Liver (tissue), 9 donors: Measurements from ENCODE around the gene SOX4. TPM values are rescaled to one million over a fixed set of nuclear protein-coding genes. Genes with fewer than 3 reads are reported as not detected.

Source experiments
- DNase-seq: peaks from one replicate; pipeline ENCODE4 v3.0.0-alpha.2; 2017; ENCODE audit warnings: low spot score
- H3K27ac ChIP-seq, 2 donors: one replicate each; pipeline ENCODE4 v1.7.0; 2013; ENCODE audit warnings: inconsistent platforms in 2 of 2, low read length in 2 of 2, control low read depth in 1 of 2, low read depth in 1 of 2, mild to moderate bottlenecking in 1 of 2
- H3K27me3 ChIP-seq, 4 donors: one replicate each; pipeline versions ENCODE4 v1.6.1 to v1.7.0; 2013; ENCODE audit warnings: low read length in 3 of 4, inconsistent platforms in 1 of 4, mild to moderate bottlenecking in 1 of 4, moderate library complexity in 1 of 4; ENCODE audit not compliant: control insufficient read depth in 4 of 4, insufficient read depth in 4 of 4
- H3K36me3 ChIP-seq, 4 donors: one replicate each; pipeline versions ENCODE4 v1.6.1 to v1.7.0; 2013; ENCODE audit warnings: low read length in 3 of 4, mild to moderate bottlenecking in 3 of 4, low read depth in 1 of 4, moderate library complexity in 1 of 4; ENCODE audit not compliant: control insufficient read depth in 4 of 4, insufficient read depth in 3 of 4
- H3K4me1 ChIP-seq, 4 donors: one replicate each; pipeline versions ENCODE4 v1.6.1 to v1.7.0; 2013; ENCODE audit warnings: low read length in 3 of 4, mild to moderate bottlenecking in 3 of 4, moderate library complexity in 1 of 4; ENCODE audit not compliant: control insufficient read depth in 4 of 4, insufficient read depth in 4 of 4
- H3K4me3 ChIP-seq, 3 donors: one replicate each; pipeline versions ENCODE4 v1.6.1 to v1.7.0; 2013; ENCODE audit warnings: low read length in 3 of 3, control low read depth in 1 of 3, low read depth in 1 of 3, mild to moderate bottlenecking in 1 of 3
- H3K9ac ChIP-seq, 2 donors: one replicate each; pipeline ENCODE4 v1.7.0; 2013; ENCODE audit warnings: low read length in 2 of 2, mild to moderate bottlenecking in 2 of 2, moderate library complexity in 2 of 2, control low read depth in 1 of 2, low read depth in 1 of 2
- H3K9me3 ChIP-seq, 4 donors: one replicate each; pipeline versions ENCODE4 v1.6.1 to v1.7.0; 2013; ENCODE audit warnings: low read length in 3 of 4; ENCODE audit not compliant: control insufficient read depth in 4 of 4
- EGR1 ChIP-seq, 2 donors: IDR thresholded peaks; 2 replicates each; pipeline ENCODE4 v1.6.1; 2016 to 2018; ENCODE audit warnings: antibody characterized with exemption in 2 of 2, low read depth in 2 of 2
- FOXA1 ChIP-seq: IDR thresholded peaks from 2 replicates; pipeline ENCODE4 v1.6.1; 2016; ENCODE audit warnings: antibody characterized with exemption
- FOXA2 ChIP-seq: IDR thresholded peaks from 2 replicates; pipeline ENCODE4 v1.6.1; 2016; ENCODE audit warnings: antibody characterized with exemption
- GABPA ChIP-seq, 2 donors: IDR thresholded peaks in 1 of 2; conservative IDR thresholded peaks in 1 of 2; 2 replicates each; pipeline ENCODE4 v1.6.1; 2016; ENCODE audit warnings: antibody characterized with exemption in 2 of 2, mild to moderate bottlenecking in 1 of 2, moderate library complexity in 1 of 2
- HNF4A ChIP-seq, 2 donors: conservative IDR thresholded peaks; 2 replicates each; pipeline ENCODE4 v1.6.1; 2016; ENCODE audit warnings: antibody characterized with exemption in 2 of 2, mild to moderate bottlenecking in 2 of 2
- HNF4G ChIP-seq: IDR thresholded peaks from 2 replicates; pipeline ENCODE4 v1.6.1; 2016; ENCODE audit warnings: antibody characterized with exemption
- JUND ChIP-seq, 2 donors: IDR thresholded peaks; 2 replicates each; pipeline ENCODE4 v1.6.1; 2016; ENCODE audit warnings: antibody characterized with exemption in 2 of 2
- NR2F2 ChIP-seq: IDR thresholded peaks from 2 replicates; pipeline ENCODE4 v1.6.1; 2016; ENCODE audit warnings: antibody characterized with exemption
- RXRA ChIP-seq, 2 donors: IDR thresholded peaks; 2 replicates each; pipeline ENCODE4 v1.6.1; 2017 to 2018; ENCODE audit warnings: antibody characterized with exemption in 2 of 2, mild to moderate bottlenecking in 1 of 2
- SP1 ChIP-seq: IDR thresholded peaks from 2 replicates; pipeline ENCODE4 v1.6.1; 2018; ENCODE audit warnings: antibody characterized with exemption, mild to moderate bottlenecking
- YY1 ChIP-seq: IDR thresholded peaks from 2 replicates; pipeline ENCODE4 v1.6.1; 2016; ENCODE audit warnings: antibody characterized with exemption, mild to moderate bottlenecking
- WGBS: extraction: QIAGEN DNeasy Blood & Tissue Kit; methylation state at CpG from one replicate; pipeline ENCODE4 v1.1.7; 2013; 5-methylcytosine and 5-hydroxymethylcytosine counted together
- polyA plus RNA-seq, 2 donors: library from polyadenylated mRNA; stranded (reverse) in 1 of 2; unstranded in 1 of 2; fragments of 200-250 nt in 1 of 2; fragments of >200 nt in 1 of 2; fragmentation: Nextera tagmentation in 1 of 2; extraction: Ambion mirVana in 1 of 2; gene quantifications; one replicate each; pipeline versions ENCODE4 v1.2.1 to v1.2.3, GENCODE V29; 2013 to 2015
- total RNA-seq, 2 donors: library from RNA; depleted of rRNA; stranded (reverse); fragments of >200 nt; gene quantifications; one replicate each; pipeline ENCODE4 v1.2.3, GENCODE V29; 2014
- TF ChIP-seq, protein P1 (sequence below): fragments of 150-350 bp; IDR thresholded peaks from 2 replicates; pipeline ENCODE4 v1.5.1; 2017; ENCODE audit warnings: improper control_type of control experiment, low read depth, low read length; ENCODE audit not compliant: missing input control
- TF ChIP-seq, protein P2 (sequence below): IDR thresholded peaks from 2 replicates; pipeline ENCODE4 v1.6.1; 2016; ENCODE audit warnings: antibody characterized with exemption
- TF ChIP-seq, protein P3 (sequence below): IDR thresholded peaks from 2 replicates; pipeline ENCODE4 v1.6.1; 2016; ENCODE audit warnings: antibody characterized with exemption
- TF ChIP-seq, protein P4 (sequence below): IDR thresholded peaks from 2 replicates; pipeline ENCODE4 v1.6.1; 2016; ENCODE audit warnings: antibody characterized with exemption, mild to moderate bottlenecking
- donor health status: healthy.
- donor health status: healthy.
- donor health status: healthy.
- donor health status: healthy.
- donor health status: healthy.

Gene SOX4
- total and polyA plus RNA-seq, 4 donors, result 0.59 to 8.1 (median 0.95) TPM

DNA sequence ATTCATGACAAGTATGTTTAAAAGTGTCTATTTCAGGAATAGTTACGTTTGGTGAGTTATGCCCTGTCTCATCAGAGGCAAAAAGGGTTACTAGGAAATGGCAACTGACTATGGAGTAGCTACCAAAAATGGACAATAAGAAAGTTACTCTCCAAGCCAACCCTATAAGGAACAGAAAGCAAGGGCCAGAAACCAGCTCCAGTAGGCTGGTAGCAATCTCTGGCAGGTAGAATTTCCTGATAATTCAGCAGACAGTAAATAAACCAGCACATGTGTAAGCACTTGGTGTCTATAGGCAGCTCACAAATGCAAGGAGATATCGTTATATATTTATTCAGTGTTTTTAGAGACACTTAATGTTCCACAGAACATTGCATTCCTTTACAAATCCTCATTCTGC lies 20.3 kb downstream of the SOX4 start (continued):
- TF ChIP-seq, protein P1, sequence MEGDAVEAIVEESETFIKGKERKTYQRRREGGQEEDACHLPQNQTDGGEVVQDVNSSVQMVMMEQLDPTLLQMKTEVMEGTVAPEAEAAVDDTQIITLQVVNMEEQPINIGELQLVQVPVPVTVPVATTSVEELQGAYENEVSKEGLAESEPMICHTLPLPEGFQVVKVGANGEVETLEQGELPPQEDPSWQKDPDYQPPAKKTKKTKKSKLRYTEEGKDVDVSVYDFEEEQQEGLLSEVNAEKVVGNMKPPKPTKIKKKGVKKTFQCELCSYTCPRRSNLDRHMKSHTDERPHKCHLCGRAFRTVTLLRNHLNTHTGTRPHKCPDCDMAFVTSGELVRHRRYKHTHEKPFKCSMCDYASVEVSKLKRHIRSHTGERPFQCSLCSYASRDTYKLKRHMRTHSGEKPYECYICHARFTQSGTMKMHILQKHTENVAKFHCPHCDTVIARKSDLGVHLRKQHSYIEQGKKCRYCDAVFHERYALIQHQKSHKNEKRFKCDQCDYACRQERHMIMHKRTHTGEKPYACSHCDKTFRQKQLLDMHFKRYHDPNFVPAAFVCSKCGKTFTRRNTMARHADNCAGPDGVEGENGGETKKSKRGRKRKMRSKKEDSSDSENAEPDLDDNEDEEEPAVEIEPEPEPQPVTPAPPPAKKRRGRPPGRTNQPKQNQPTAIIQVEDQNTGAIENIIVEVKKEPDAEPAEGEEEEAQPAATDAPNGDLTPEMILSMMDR, result no peak
- TF ChIP-seq, protein P2, sequence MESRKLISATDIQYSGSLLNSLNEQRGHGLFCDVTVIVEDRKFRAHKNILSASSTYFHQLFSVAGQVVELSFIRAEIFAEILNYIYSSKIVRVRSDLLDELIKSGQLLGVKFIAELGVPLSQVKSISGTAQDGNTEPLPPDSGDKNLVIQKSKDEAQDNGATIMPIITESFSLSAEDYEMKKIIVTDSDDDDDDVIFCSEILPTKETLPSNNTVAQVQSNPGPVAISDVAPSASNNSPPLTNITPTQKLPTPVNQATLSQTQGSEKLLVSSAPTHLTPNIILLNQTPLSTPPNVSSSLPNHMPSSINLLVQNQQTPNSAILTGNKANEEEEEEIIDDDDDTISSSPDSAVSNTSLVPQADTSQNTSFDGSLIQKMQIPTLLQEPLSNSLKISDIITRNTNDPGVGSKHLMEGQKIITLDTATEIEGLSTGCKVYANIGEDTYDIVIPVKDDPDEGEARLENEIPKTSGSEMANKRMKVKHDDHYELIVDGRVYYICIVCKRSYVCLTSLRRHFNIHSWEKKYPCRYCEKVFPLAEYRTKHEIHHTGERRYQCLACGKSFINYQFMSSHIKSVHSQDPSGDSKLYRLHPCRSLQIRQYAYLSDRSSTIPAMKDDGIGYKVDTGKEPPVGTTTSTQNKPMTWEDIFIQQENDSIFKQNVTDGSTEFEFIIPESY, result no peak
- TF ChIP-seq NR2F2 (no peak), HNF4A (conservative IDR thresholded peaks at IDR 0.05) (no peak), SP1 (no peak), FOXA2 (no peak), FOXA1 (no peak), YY1 (no peak)

DNA sequence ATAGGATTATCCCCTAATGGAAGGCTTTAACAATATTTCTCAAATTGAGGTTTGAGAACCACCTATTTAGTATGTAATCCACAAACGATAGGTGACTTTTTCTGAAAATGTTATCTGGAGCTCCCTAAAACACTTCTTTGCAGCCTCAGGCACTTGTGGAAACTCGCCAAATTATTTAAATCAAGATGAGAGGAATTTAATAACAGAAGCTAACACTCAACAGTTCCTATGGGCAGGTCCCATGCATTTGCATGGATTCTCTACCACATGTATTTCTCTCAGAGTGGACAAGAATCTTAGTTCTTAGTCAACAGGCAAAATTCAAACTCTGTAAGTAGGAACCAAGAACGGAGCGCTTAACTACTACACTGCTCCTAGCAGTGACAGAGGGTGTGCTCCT lies 20.7 kb downstream of the SOX4 start:
- H3K27ac ChIP-seq, result no peak overlapping the region
- no peaks in the 10 kb centered on the region for H3K36me3 ChIP-seq
- TF ChIP-seq HNF4A (conservative IDR thresholded peaks at IDR 0.05), result no peak
- TF ChIP-seq YY1, result no peak
- TF ChIP-seq JUND (IDR thresholded peaks at IDR 0.05), result no peak
- TF ChIP-seq, protein P2, result no peak
- TF ChIP-seq FOXA2, result no peak
- TF ChIP-seq, protein P1, result no peak
- TF ChIP-seq EGR1 (IDR thresholded peaks at IDR 0.05; ENCODE audit: low read depth in 2 of 2), result no peak
- TF ChIP-seq GABPA (IDR thresholded peaks at IDR 0.05 in 1 of 2, conservative IDR thresholded peaks at IDR 0.05 in 1 of 2), result no peak
- TF ChIP-seq, protein P3, sequence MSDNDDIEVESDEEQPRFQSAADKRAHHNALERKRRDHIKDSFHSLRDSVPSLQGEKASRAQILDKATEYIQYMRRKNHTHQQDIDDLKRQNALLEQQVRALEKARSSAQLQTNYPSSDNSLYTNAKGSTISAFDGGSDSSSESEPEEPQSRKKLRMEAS, result no peak
- no peak for TF ChIP-seq SP1
- no peak for TF ChIP-seq FOXA1
- TF ChIP-seq RXRA (IDR thresholded peaks at IDR 0.05), result no peak
- no peak for TF ChIP-seq NR2F2
- TF ChIP-seq HNF4G, result no peak
- TF ChIP-seq, protein P4, sequence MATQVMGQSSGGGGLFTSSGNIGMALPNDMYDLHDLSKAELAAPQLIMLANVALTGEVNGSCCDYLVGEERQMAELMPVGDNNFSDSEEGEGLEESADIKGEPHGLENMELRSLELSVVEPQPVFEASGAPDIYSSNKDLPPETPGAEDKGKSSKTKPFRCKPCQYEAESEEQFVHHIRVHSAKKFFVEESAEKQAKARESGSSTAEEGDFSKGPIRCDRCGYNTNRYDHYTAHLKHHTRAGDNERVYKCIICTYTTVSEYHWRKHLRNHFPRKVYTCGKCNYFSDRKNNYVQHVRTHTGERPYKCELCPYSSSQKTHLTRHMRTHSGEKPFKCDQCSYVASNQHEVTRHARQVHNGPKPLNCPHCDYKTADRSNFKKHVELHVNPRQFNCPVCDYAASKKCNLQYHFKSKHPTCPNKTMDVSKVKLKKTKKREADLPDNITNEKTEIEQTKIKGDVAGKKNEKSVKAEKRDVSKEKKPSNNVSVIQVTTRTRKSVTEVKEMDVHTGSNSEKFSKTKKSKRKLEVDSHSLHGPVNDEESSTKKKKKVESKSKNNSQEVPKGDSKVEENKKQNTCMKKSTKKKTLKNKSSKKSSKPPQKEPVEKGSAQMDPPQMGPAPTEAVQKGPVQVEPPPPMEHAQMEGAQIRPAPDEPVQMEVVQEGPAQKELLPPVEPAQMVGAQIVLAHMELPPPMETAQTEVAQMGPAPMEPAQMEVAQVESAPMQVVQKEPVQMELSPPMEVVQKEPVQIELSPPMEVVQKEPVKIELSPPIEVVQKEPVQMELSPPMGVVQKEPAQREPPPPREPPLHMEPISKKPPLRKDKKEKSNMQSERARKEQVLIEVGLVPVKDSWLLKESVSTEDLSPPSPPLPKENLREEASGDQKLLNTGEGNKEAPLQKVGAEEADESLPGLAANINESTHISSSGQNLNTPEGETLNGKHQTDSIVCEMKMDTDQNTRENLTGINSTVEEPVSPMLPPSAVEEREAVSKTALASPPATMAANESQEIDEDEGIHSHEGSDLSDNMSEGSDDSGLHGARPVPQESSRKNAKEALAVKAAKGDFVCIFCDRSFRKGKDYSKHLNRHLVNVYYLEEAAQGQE, result no peak
- no peak overlapping the region for H3K9ac ChIP-seq
- no peaks in the 10 kb centered on the region for H3K9me3 ChIP-seq
- DNase-seq, result no peak
- H3K4me3 ChIP-seq, result no peak overlapping the region
- 87% methylated on average over 4 of the region's 4 CpGs for WGBS
- H3K27me3 ChIP-seq, result peaks cover 0 to 2% (median 0%) of the 10 kb centered on the region in 4 donors
- no peaks in the 10 kb centered on the region for H3K4me1 ChIP-seq
